Heart right ventricle (tissue), 16 donors: ENCODE results near the gene SATL1. TPM values are rescaled to one million over a fixed set of nuclear protein-coding genes. Genes with fewer than 3 reads are reported as not detected.

Experiments
- ATAC-seq, 8 donors: fragments of 200-7000 bp; cut with Tn5 transposase; one replicate each; pipeline ENCODE4 v1.9.1; 2020; ENCODE audit warnings: mild to moderate bottlenecking in 8 of 8, moderate library complexity in 8 of 8, moderate number of reproducible peaks in 1 of 8
- DNase-seq, 2 donors: peaks; one replicate each; pipeline ENCODE4 v3.0.0-alpha.2; 2020
- H3K27ac ChIP-seq, 10 donors: fragments of 200-600 bp; sonication (generic) in 2 of 10; one replicate each; pipeline versions ENCODE4 v1.5.0 to v1.8.0; 2020 to 2022; ENCODE audit warnings: mild to moderate bottlenecking in 3 of 10
- H3K27me3 ChIP-seq, 7 donors: fragments of 200-600 bp; one replicate each; pipeline ENCODE4 v1.8.0; 2021 to 2022; ENCODE audit warnings: mild to moderate bottlenecking in 2 of 7
- H3K36me3 ChIP-seq, 9 donors: fragments of 200-600 bp; sonication (generic) in 1 of 9; one replicate each; pipeline versions ENCODE4 v1.5.0 to v1.8.0; 2020 to 2022; ENCODE audit warnings: mild to moderate bottlenecking in 2 of 9
- H3K4me1 ChIP-seq, 9 donors: fragments of 200-600 bp; sonication (generic) in 1 of 9; one replicate each; pipeline versions ENCODE4 v1.5.0 to v1.8.0; 2020 to 2022; ENCODE audit warnings: mild to moderate bottlenecking in 4 of 9
- H3K4me3 ChIP-seq, 10 donors: fragments of 200-600 bp; sonication (generic) in 2 of 10; one replicate each; pipeline versions ENCODE4 v1.5.0 to v1.8.0; 2020 to 2022; ENCODE audit warnings: mild to moderate bottlenecking in 7 of 10, moderate library complexity in 2 of 10
- H3K9me3 ChIP-seq, 11 donors: fragments of 200-600 bp in 10 of 11; sonication (generic) in 2 of 11; one replicate each; pipeline versions ENCODE4 v1.5.0 to v1.8.0; 2013 to 2022; ENCODE audit warnings: mild to moderate bottlenecking in 2 of 11, control low read depth in 1 of 11, moderate library complexity in 1 of 11
- CTCF ChIP-seq, 9 donors: fragments of 200-600 bp; sonication (generic) in 2 of 9; IDR thresholded peaks; one replicate each; pipeline versions ENCODE4 v1.5.0 to v1.8.0; 2021 to 2022; ENCODE audit warnings: antibody characterized with exemption in 9 of 9, mild to moderate bottlenecking in 5 of 9, moderate library complexity in 1 of 9
- WGBS, 2 donors: extraction: QIAGEN DNeasy Blood & Tissue Kit; methylation state at CpG; one replicate each; pipeline ENCODE4 v1.1.7; 2013; ENCODE audit warnings: inconsistent platforms in 1 of 2; 5-methylcytosine and 5-hydroxymethylcytosine counted together
- intact Hi-C, 10 donors: fragments of 100-400 bp; cut with DNase I; formaldehyde crosslinking; loops; one replicate each; pipeline versions ENCODE4 v1.11.1 to v1.14.2; 2022
- polyA plus RNA-seq, 2 donors: library from polyadenylated mRNA; stranded (reverse); fragments of 200-250 nt; gene quantifications; one replicate each; pipeline ENCODE4 v1.2.3, GENCODE V29; 2013
- total RNA-seq, 10 donors: library from RNA; stranded (reverse); fragmentation: NEBNext Ultra II Directional in 3 of 10; extraction: Animal tissue kit (Norgen Biotek cat#: 25700) in 3 of 10; gene quantifications; one replicate each; pipeline versions ENCODE4 v1.2.1 to v1.2.4, GENCODE V29; 2021 to 2023
- donor health status: Arrhythmogenic right ventricular cardiomyopathy.
- donor health status: ischemic (EF 13 %, LVEDD 7.1; RV severe dilation, severe dysfunction).
- donor health status: healthy with polysubstance abuse.
- donor health status: DM: no; HTN: yes; CAD: no.
- donor health status: DM: no; HTN: no; CAD: no.
- donor health status: ischemic (EF 25% LVEDD 6.9; RV normal size, moderate dysfunction).
- donor health status: ischemic (EF 25% LVEDD 5.7; RV mildly dilated, moderate dysfunction).
- donor health status: healthy.
- donor health status: DM: yes; HTN: yes; CAD: no.
- donor health status: Ischemic cardiomyopathy.
- donor health status: ischemic (EF 35%, LVEDD 5.7; RV mildly dilated, moderate dysfunction).
- donor health status: nonischemic (EF 11% LVEDD 7.7; RV severe dilation, severe dysfunction).
- donor health status: DM: yes; HTN: yes; CAD: no.
- donor health status: PGD.
- donor health status: ischemic (EF 29% LVEDD 5.4; RV normal size, mild dysfunction).
- donor health status: nonischemic (EF 23%, LVEDD 6.1; RV moderate dilation, normal function).

SATL1 gene
- total and polyA plus RNA-seq, 12 donors: 0.07 TPM; not detected in 11

DNA sequence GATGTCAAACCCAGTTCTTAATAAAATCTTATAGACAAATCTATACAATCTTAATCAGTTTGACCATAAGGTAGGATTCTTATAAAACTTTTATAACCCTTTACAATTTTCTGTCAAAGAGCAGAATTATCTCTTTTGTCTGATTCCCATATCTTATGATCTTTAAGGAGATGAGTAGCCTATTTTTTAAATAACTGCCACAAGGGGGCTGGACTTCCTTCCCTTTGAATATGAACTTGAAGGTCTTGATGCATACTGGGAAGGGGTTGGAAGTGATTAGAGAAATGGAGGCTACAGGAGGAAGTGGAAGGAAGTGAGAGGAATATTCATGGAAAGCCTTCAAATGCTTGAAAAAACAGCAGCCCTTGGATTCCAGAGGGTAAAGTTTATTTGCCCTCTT, 128.8 kb downstream of the SATL1 start:
- peaks cover 0 to 7% (median 0%) of the 10 kb centered on the region in 7 donors for H3K27me3 ChIP-seq
- no peaks in the 10 kb centered on the region for H3K36me3 ChIP-seq
- H3K9me3 ChIP-seq: no peaks in the 10 kb centered on the region
- H3K27ac ChIP-seq: no peak overlapping the region
- ATAC-seq (no peak), DNase-seq (no peak)
- H3K4me3 ChIP-seq: no peak overlapping the region
- H3K4me1 ChIP-seq: no peaks in the 10 kb centered on the region
- intact Hi-C loops: loop anchor here in 9 of 10 donors (5.0 to 10.0 kb wide), 3 partner anchors 428 to 433 kb away; no protein-coding TSS in a partner anchor
- no peak for TF ChIP-seq CTCF (IDR thresholded peaks at IDR 0.05)

GRCh38 chrX:85114171-85114570, 129.4 kb downstream of the SATL1 start:
- TF ChIP-seq CTCF (IDR thresholded peaks at IDR 0.05): no peak
- intact Hi-C loops: loop anchor here in 9 of 10 donors (5.0 to 10.0 kb wide), 3 partner anchors 428 to 433 kb away; no protein-coding TSS in a partner anchor
- ATAC-seq (no peak), DNase-seq (no peak)
- H3K4me3 ChIP-seq: no peak overlapping the region
- H3K9me3 ChIP-seq: no peaks in the 10 kb centered on the region
- H3K27ac ChIP-seq: no peak overlapping the region
- no peaks in the 10 kb centered on the region for H3K4me1 ChIP-seq
- WGBS, 2 donors: 87 to 88% methylated on average over 3 of the region's 3 CpGs
- H3K36me3 ChIP-seq: no peaks in the 10 kb centered on the region
- H3K27me3 ChIP-seq: peaks cover 0 to 7% (median 0%) of the 10 kb centered on the region in 7 donors

GRCh38 chrX:85113746-85114145, 129.8 kb downstream of the SATL1 start:
- H3K27ac ChIP-seq: no peak overlapping the region
- no peaks in the 10 kb centered on the region for H3K9me3 ChIP-seq
- H3K4me1 ChIP-seq: no peaks in the 10 kb centered on the region
- WGBS, 2 donors: 62 to 79% methylated on average over 2 of the region's 2 CpGs
- TF ChIP-seq CTCF (IDR thresholded peaks at IDR 0.05): no peak
- DNase-seq: no peak
- intact Hi-C loops: loop anchor here in 9 of 10 donors (5.0 to 10.0 kb wide), 3 partner anchors 429 to 434 kb away; no protein-coding TSS in a partner anchor
- H3K36me3 ChIP-seq: no peaks in the 10 kb centered on the region
- H3K27me3 ChIP-seq: peaks cover 0 to 7% (median 0%) of the 10 kb centered on the region in 7 donors
- H3K4me3 ChIP-seq: no peak overlapping the region
- ATAC-seq: no peak

DNA sequence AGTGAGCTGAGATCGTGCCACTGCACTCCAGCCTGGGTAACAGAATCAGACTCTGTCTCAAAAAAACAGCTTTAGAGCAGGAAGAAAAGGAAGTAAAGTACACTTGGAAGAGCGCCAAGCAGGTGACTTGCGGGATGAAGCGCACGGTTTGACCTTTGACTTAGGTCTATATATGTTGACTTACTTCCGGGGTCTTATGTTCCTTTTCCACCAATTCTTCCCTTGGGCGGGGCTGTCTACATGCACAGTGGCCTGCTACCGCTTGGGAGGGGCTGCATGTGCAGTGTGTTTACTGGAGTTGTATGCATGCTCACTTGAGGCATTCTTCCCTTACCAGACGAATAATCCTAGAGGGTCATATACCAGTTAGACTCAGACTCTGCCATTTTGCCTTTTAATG, 131.3 kb downstream of the SATL1 start:
- H3K36me3 ChIP-seq: no peaks in the 10 kb centered on the region
- WGBS, 2 donors: 62 to 65% methylated on average over 9 of the region's 9 CpGs
- peaks cover 0 to 7% (median 0%) of the 10 kb centered on the region in 7 donors for H3K27me3 ChIP-seq
- H3K4me1 ChIP-seq: no peaks in the 10 kb centered on the region
- no peak for TF ChIP-seq CTCF (IDR thresholded peaks at IDR 0.05)
- H3K27ac ChIP-seq: no peak overlapping the region
- no peak for ATAC-seq
- no peaks in the 10 kb centered on the region for H3K9me3 ChIP-seq
- intact Hi-C loops: loop anchor here in 9 of 10 donors (5.0 to 10.0 kb wide), 3 partner anchors 430 to 435 kb away; no protein-coding TSS in a partner anchor
- no peak overlapping the region for H3K4me3 ChIP-seq
- DNase-seq: no peak
